Measurements from ENCODE around the gene INAFM2. TPM values are rescaled to one million over a fixed set of nuclear protein-coding genes. Genes with fewer than 3 reads are reported as not detected.

Gene INAFM2
- total RNA-seq, 1 experiment from 2014 or later: 25.4 TPM

GRCh38 chr15:40283615-40284300 is 39.7 kb upstream of the INAFM2 start:
- Mint-ChIP-seq H3K27ac (no peak overlapping the region), H3K4me1 (peaks cover 38 to 52% of the 10 kb centered on the region in 2 experiments), H3K4me3 (peak overlapping the region; percentile 39 to 76), H3K9me3 (no peaks in the 10 kb centered on the region; a peak in 1 of 5 replicates), H3K36me3 (ENCODE audit: insufficient read depth in 1 of 3, low read depth in 3 of 3) (no peaks in the 10 kb centered on the region; a peak in 2 of 7 replicates), H3K27me3 (ENCODE audit: low read depth) (peaks cover 84% of the 10 kb centered on the region)
- H4K20me1 ChIP-seq (ENCODE audit: control insufficient read depth, insufficient read depth, insufficient read length): no peaks in the 10 kb centered on the region
- peaks cover 10% of the 10 kb centered on the region for H3K23me2 ChIP-seq (ENCODE audit: insufficient read length, low read depth, low read length, poor library complexity, severe bottlenecking)
- no peak overlapping the region for H2BK120ac ChIP-seq (ENCODE audit: low read depth, low read length, poor library complexity, severe bottlenecking)
- H3K56ac ChIP-seq (ENCODE audit: insufficient read length, low read depth, low read length): no peak overlapping the region
- H4K91ac ChIP-seq (ENCODE audit: insufficient read length, low read depth, low read length): no peak overlapping the region
- H4K8ac ChIP-seq (replicated peaks; ENCODE audit: insufficient read length, low read depth, low read length): no peak overlapping the region
- TF ChIP-seq CTCF (conservative IDR thresholded peaks at IDR 0.05): no peak
- no peak overlapping the region for H3T11ph ChIP-seq (ENCODE audit: low read length)
- H2BK12ac ChIP-seq (ENCODE audit: insufficient read length, low read depth, low read length): no peak overlapping the region
- H2BK5ac ChIP-seq (ENCODE audit: insufficient read length, low read length): no peak overlapping the region
- no peak overlapping the region for H2BK20ac ChIP-seq (ENCODE audit: low read depth, low read length, poor library complexity, severe bottlenecking)
- H3K4ac ChIP-seq (ENCODE audit: low read depth, low read length): no peak overlapping the region
- no peak overlapping the region; the same call in 1 of the 2 replicates for H3K14ac ChIP-seq (ENCODE audit: insufficient read depth, low read length)
- H3K9ac ChIP-seq (ENCODE audit: extremely low read depth, insufficient read length, low read length): no peak overlapping the region
- no peak overlapping the region for H2AFZ ChIP-seq (ENCODE audit: low read length)
- peaks cover 37% of the 10 kb centered on the region; the same call in 1 of the 2 replicates for H3K27me3 ChIP-seq (ENCODE audit: insufficient read depth, low read length)
- H2AK5ac ChIP-seq (ENCODE audit: insufficient read length, low read length): no peak overlapping the region
- no peak for DNase-seq
- no peaks in the 10 kb centered on the region for H3K79me2 ChIP-seq (ENCODE audit: insufficient read depth, low read length)
- H2BK15ac ChIP-seq (ENCODE audit: low read depth, low read length): no peak overlapping the region
- no peak overlapping the region for H3K27ac ChIP-seq (ENCODE audit: insufficient read length, low read depth, low read length)
- no peak overlapping the region for H3K23ac ChIP-seq (ENCODE audit: insufficient read length, low read depth, low read length)
- H3K9me3 ChIP-seq (ENCODE audit: control insufficient read depth, low read depth, low read length): no peaks in the 10 kb centered on the region
- no CpG with 5 or more reads among the region's 33 CpGs for WGBS (ENCODE audit: extremely low coverage, insufficient read length, low lambda C conversion rate)
- peaks cover 3% of the 10 kb centered on the region; the same call in 1 of the 2 replicates for H3K4me1 ChIP-seq (ENCODE audit: insufficient read depth, low read length)
- H3K4me2 ChIP-seq (ENCODE audit: insufficient read depth, insufficient read length, low read length): peak overlapping the region; percentile 41
- H3K79me1 ChIP-seq (ENCODE audit: insufficient read depth, low read depth, low read length, poor library complexity, severe bottlenecking): no peaks in the 10 kb centered on the region
- H3K18ac ChIP-seq (ENCODE audit: insufficient read length, low read depth, low read length): no peak overlapping the region
- no peak overlapping the region for H4K5ac ChIP-seq (ENCODE audit: insufficient read length, low read depth, low read length)
